Tongue (tissue), 2 donors: Measurements from ENCODE around the gene ACTR8. TPM values are rescaled to one million over a fixed set of nuclear protein-coding genes. Genes with fewer than 3 reads are reported as not detected.

Experiments
- DNase-seq: peaks from one replicate; pipeline ENCODE4 v3.0.0-alpha.2; 2015
- total RNA-seq: library from RNA; depleted of rRNA; stranded (reverse); fragments of >200 nt; gene quantifications from one replicate; pipeline ENCODE4 v1.2.3, GENCODE V29; 2014

ACTR8 gene
- total RNA-seq, 1 donor from 2014 or later = 35.8 TPM

GRCh38 chr3:53834429-53835095 lies 47.4 kb downstream of the ACTR8 start:
- no peak for DNase-seq

GRCh38 chr3:53833700-53834099 lies 48.3 kb downstream of the ACTR8 start:
- DNase-seq = no peak

- DNase-seq = no peak
These were observed 48.8 kb downstream of the ACTR8 start for GRCh38 chr3:53833053-53833645.

- DNase-seq = no peak
These were observed 51.0 kb downstream of the ACTR8 start for GRCh38 chr3:53830944-53831343.

GRCh38 chr3:53829605-53830004 lies 52.3 kb downstream of the ACTR8 start:
- DNase-seq = no peak

- DNase-seq = no peak
These were observed 53.4 kb downstream of the ACTR8 start for GRCh38 chr3:53828581-53828980.

GRCh38 chr3:53826048-53826447 lies 55.9 kb downstream of the ACTR8 start:
- no peak for DNase-seq

GRCh38 chr3:53824795-53825194 lies 57.2 kb downstream of the ACTR8 start:
- DNase-seq = no peak

GRCh38 chr3:53823956-53824657 lies 57.8 kb downstream of the ACTR8 start:
- DNase-seq = no peak

GRCh38 chr3:53823026-53823955 lies 58.7 kb downstream of the ACTR8 start:
- DNase-seq = no peak

- no peak for DNase-seq
These were observed 59.6 kb downstream of the ACTR8 start for GRCh38 chr3:53822331-53822741.

GRCh38 chr3:53821631-53822121 lies 60.3 kb downstream of the ACTR8 start:
- peak; percentile 75 for DNase-seq

GRCh38 chr3:53820756-53821580 lies 61.0 kb downstream of the ACTR8 start:
- DNase-seq = peak; percentile 92

- no peak for DNase-seq
These were observed 61.9 kb downstream of the ACTR8 start for GRCh38 chr3:53820084-53820483.

GRCh38 chr3:53819163-53819868 lies 62.6 kb downstream of the ACTR8 start:
- DNase-seq = no peak

GRCh38 chr3:53818221-53819162 lies 63.5 kb downstream of the ACTR8 start:
- DNase-seq = no peak

- DNase-seq = no peak
These were observed 64.1 kb downstream of the ACTR8 start for GRCh38 chr3:53817809-53818208.

GRCh38 chr3:53817211-53817610 lies 64.7 kb downstream of the ACTR8 start:
- DNase-seq = no peak
